HG03139 (cell line): ENCODE results near the gene ANKRD31.

Source experiments
- ATAC-seq: cut with Tn5 transposase; IDR thresholded peaks from one replicate; pipeline ENCODE4 v1.9.1; 2021; ENCODE audit not compliant: unreplicated experiment

ANKRD31 gene

DNA sequence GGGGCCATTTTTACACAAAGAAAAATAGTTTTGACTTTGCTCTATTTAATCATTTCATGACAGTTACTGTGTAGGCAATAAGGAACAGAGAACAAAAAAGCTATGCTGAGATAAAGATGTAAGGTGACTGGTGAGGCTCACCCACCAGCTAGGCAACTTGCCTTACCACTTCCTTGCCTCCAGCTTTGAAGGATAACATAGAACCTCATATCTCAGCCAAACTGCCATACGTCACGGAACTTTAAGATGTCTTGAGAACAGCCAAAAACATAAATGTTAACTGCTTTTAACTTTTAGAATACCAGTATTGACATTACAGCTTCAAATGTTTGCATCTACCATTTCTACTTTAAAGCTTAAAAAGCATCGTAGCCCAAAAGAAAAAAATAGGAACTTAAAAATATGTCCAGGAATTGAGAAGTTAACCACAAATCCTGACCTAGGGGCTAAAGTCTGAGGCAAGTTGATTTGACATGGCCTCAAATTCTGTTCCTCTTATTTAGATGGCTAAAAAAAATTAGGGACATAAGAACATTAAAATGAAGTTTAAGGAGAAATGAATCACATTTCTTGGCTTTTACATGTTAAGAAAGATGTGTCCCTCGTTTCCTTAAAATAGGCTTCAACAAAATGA, 176.6 kb downstream of the ANKRD31 start:
- no peak for ATAC-seq

DNA sequence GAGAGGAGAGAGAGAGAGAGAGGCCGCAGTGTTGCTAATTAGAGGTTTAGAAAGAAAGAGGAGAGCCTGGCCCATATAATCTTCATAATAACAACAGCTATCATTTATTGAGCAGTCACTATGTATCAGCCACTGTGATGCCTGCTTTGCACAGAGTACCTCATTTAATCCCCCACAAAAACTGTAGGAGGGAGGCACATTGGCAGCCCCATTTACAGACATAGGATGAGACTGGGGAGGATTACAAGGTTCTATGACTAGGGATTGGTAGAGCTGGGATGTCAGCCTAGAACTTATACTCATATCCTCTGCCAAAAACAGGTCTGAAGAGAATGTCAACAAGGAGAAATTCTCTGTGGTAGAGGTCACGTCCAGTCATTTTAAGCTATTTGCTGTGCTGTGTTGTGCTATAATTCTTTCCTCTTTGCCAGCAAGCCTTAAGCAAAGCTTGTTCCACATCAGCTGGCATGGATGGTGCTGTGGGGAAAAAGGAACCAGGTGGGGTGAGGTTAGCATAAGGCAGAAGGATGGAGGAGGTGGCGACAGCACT, 177.6 kb downstream of the ANKRD31 start:
- no peak for ATAC-seq

DNA sequence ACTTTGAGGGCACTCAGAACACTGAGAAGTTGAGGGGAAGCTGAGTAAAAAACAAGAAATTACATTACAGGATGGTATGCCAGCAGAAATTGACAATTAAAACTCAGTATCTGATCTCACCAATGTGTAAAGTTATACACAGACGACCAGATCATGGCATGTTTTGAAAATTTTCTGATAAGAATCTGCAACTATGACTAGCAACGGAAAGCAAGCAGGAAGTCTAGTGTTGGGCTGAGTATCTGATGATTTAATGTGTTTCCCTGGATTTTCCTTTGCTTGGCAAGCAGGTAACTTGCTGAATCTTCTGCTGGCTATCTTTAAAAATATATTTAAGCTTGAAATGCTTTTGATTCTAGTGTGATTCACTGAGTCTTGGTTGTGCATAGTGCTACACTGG, 179.1 kb downstream of the ANKRD31 start:
- no peak for ATAC-seq

- ATAC-seq = no peak
Observed at GRCh38 chr5:75055727-75056144, 180.9 kb downstream of the ANKRD31 start.

- no peak for ATAC-seq
Observed at GRCh38 chr5:75054134-75054930, 182.3 kb downstream of the ANKRD31 start.

DNA sequence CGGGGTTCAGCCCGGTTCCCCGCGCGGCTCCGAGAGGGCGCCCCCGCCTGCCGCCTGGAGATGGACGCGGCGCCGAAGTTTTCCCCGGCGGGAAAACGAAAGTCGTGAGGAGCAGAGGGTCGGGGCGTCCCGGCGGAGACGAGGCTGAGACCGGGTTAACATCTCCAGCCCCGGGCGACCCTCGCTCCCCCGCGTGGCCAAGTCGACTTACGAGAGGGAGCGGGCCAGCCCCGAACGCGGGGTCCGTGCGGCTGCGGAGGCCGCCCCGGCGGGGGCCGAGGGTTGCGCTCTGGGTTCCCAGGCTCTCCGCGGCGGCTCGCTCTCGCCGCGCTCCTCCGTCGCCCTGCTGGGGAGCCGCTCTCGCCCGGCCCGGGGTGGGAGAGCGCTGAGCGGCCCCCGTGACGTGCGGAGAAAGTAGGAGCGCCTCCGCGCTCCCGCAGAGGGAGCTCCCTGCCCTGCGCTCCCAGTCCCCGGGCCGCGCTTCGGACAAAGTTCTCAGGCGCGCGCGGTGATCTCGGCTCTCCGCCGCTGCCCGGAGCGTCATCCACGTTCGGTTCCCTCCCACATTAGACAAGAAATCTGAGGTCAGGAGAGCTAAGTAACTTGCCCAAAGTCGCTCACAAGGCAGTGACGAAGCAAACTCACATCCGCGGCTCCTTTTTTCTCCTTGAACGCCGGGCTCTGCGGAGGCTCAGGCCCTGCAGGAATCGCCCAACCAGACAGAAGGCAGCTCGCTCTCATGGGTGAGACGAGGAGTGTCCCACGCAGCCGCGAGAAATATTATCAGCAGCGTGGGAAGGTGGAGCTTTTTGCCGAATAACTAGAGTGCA, 183.2 kb downstream of the ANKRD31 start:
- no peak for ATAC-seq

DNA sequence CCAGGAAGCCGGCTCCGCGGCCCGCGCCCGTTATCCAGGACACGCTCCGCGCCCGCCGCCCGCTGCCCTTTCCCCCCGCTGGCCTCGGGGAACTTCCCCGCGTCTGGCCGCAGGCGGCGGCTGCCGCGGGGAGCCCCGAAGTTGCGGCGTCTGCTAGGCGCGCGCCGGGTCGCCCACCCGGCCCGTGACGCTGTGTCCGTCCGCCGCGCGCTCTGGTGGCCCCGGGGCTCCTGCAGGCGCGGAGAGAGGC, 183.7 kb downstream of the ANKRD31 start:
- ATAC-seq = no peak

DNA sequence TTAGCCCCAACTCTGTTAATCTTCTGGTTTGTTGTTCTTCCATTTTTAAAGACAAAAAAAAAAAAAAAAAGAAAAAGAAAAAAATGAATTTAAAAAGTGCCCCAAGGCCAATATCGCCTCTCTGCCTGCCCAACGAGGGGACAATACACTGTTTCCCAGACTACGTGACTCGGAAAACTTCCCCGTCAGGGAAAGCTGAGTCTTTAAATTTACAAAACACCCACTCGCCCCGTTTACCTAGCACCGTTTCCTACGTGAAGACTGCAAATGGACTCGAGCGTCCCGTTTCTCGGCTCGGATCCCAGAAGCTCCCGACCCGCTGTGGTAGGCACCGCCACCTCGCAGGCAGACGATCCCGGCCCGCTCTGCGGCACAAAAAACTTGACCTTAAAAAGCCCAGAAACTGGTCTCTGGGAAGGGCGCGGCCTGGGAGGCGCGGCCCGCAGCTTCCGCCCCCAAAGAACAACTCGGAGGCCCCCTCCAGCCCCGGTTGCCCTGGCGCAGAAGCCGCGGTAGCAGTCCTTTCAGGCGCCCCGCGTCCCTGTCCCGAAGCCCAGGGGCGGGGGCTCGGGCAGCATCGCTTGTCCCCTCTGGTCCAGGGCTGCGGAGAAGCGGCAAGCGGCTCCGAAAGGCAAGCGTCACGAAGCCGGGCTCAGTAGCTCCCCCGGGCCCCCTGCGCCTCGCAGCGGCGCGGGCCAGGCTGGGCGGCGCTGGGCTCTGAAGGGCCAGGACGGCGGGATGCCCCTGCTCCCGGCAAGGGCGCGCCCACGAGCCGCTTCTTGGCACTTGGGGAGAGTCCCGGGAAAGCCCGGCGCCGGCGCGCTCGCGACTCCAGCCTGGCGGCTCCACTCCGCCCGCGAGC, 184.3 kb downstream of the ANKRD31 start, which contains the start of gene GCNT4:
GCNT4 (minus strand) TSS at position 367 of the 862 bp plus-strand sequence. CDS start 22,521 bp downstream, outside the sequence.
- no peak for ATAC-seq

GRCh38 chr5:75051217-75051751, 185.4 kb downstream of the ANKRD31 start:
- no peak for ATAC-seq

- no peak for ATAC-seq
Observed at GRCh38 chr5:75050415-75050814, 186.3 kb downstream of the ANKRD31 start.

- no peak for ATAC-seq
Observed at GRCh38 chr5:75049456-75050351, 187.0 kb downstream of the ANKRD31 start.

GRCh38 chr5:75048457-75048953, 188.2 kb downstream of the ANKRD31 start:
- peak; percentile 39 for ATAC-seq

- no peak for ATAC-seq
Observed at GRCh38 chr5:75047356-75047755, 189.3 kb downstream of the ANKRD31 start.

DNA sequence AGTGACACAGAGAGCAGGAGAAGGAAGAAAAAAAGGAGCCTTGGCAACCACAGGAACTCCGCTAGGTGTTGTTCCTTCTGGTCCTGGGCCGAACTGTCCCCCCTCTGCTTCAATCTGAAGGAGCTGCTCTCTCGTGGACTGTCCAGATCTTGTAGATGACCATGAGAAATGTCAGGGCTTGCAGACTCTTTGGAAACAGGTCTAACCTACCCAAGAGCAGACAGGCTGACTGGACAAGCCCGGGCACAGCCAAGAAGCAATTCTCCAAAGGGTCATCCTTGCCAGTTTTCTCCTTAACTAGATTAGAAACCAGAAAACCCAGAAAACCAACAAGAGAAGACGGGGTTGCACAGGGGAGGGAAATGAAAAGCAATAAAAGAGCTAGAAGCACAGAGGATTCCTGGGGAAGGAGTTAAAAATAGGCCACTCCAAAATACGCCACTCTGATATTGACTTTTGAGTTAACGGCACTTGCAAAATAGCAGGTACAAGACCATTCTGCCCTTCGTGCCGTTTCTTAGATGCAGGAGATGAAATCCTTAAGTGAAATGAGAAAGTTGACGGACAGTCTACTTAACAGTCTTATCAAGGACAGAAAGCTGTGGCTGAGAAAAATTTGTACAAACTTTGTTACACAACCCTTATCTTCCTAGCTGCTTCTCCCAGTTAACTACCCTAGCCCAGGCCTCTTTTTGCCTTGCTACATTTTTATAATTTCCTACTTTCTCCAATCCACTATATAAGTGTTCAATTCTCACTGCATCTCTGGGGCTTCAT, 190.1 kb downstream of the ANKRD31 start:
- ATAC-seq = no peak

- no peak for ATAC-seq
Observed at GRCh38 chr5:75045071-75045470, 191.6 kb downstream of the ANKRD31 start.

- no peak for ATAC-seq
Observed at GRCh38 chr5:75044406-75044805, 192.3 kb downstream of the ANKRD31 start.

DNA sequence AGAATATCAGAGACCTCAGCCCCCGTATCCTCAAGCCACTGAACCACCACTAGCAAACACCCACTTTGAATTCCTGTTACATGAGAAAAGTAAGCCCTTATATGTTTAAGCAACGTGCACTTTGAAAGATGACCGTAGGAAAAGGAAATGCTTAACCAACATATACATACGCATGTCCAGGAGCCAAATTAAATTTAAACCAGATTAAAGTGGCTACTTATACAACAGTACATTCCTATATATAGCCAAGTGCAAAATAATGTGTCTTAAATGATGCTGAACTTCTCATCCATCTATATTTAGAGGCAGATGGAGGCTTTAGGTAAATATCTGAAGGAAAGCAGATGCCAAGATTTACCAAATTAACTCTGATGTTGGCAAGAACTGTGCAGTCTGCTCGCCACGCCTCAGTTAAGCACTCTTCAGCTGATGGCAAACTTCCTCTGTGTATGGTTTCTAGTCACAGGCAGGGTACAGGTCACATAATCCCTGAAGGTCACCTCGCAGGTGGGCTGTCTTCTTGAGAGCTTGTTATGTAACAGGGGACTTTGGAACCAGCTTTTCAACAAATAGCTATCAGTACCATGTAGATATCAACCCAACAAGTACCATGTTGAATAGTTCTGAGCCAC, 192.9 kb downstream of the ANKRD31 start:
- no peak for ATAC-seq

DNA sequence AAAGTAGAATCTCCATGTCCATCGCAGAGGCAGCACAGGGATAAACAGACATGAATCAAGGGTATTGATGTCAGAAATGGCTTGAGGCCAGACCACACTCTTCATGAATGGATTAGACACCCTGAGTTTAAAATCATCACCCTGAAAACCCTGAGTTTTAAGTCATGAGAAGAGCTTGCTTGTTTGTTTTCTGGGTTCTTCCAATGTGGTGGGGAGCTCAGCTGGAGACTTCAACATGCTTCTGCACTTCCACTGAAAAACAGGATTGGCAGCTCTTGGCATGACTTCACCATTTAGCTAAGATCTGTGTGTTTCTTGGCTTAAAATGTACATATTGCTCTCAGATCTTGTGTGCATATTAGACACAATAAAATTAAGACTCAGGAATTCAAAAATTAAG, 194.2 kb downstream of the ANKRD31 start:
- no peak for ATAC-seq
